DOHH2 (cell line): Measurements from ENCODE around the gene NBEA.

Experiments
- CTCF ChIP-seq: fragments of 200-600 bp; sonication (generic); IDR thresholded peaks from one replicate; pipeline ENCODE4 v1.5.1; 2014; ENCODE audit warnings: antibody characterized with exemption, mild to moderate bottlenecking, low read depth, low read length; ENCODE audit not compliant: poor library complexity, severe bottlenecking
- EZH2phosphoT487 ChIP-seq: fragments of 200-600 bp; sonication (generic); IDR thresholded peaks from 2 replicates; pipeline ENCODE4 v1.6.1; 2017; ENCODE audit warnings: borderline replicate concordance, mild to moderate bottlenecking, antibody characterized with exemption, low read length, moderate library complexity, mixed read lengths

- TF ChIP-seq CTCF (no peak), EZH2phosphoT487 (no peak)
Measured at GRCh38 chr13:35477386-35477946, 535.4 kb downstream of the NBEA start.
